ENCODE data around the gene PHACTR3.

Gene PHACTR3

GRCh38 chr20:59599941-59600340 lies 4.4 kb upstream of the PHACTR3 start:
- DNase-seq (ENCODE audit: low spot score) = no peak
- in situ Hi-C loops (cut with MboI; ENCODE audit: low sequenced_read_pairs, unreplicated experiment) = loop anchor here (10.0 kb wide), 1 partner anchor 155 kb away; no protein-coding TSS in a partner anchor
- TF ChIP-seq CTCF (IDR thresholded peaks at IDR 0.05; ENCODE audit: borderline replicate concordance, control extremely low read depth, extremely low read depth, insufficient read depth, missing control alignments) = no peak

DNA sequence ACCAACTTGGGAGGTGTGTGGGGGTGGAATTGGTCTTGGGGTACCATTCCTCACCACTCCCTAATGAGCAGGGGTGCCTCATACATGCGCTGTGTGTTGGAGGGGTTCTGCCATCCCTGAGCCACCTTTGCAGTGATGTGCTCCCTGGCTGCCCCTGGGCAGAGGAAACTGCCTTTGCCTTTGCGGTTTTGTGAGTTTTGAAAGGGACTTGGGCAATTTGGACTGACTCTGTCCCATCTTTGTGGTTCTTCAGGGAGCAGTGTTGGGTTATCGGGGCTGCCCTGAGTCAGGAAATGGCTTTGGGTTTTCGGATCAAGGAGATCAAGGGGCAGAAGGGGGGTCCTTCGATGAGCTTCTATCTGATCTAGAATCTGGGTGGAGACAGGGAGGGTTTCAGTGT lies 3.9 kb upstream of the PHACTR3 start:
- no peak for TF ChIP-seq CTCF (IDR thresholded peaks at IDR 0.05; ENCODE audit: borderline replicate concordance, control extremely low read depth, extremely low read depth, insufficient read depth, missing control alignments)
- in situ Hi-C loops (cut with MboI; ENCODE audit: low sequenced_read_pairs, unreplicated experiment) = no loop called here
- DNase-seq (ENCODE audit: low spot score) = no peak

- DNase-seq (ENCODE audit: low spot score) = no peak
- in situ Hi-C loops (cut with MboI; ENCODE audit: low sequenced_read_pairs, unreplicated experiment) = no loop called here
- TF ChIP-seq CTCF (IDR thresholded peaks at IDR 0.05; ENCODE audit: borderline replicate concordance, control extremely low read depth, extremely low read depth, insufficient read depth, missing control alignments) = no peak
These were observed 1.7 kb upstream of the PHACTR3 start for GRCh38 chr20:59602546-59603080.

DNA sequence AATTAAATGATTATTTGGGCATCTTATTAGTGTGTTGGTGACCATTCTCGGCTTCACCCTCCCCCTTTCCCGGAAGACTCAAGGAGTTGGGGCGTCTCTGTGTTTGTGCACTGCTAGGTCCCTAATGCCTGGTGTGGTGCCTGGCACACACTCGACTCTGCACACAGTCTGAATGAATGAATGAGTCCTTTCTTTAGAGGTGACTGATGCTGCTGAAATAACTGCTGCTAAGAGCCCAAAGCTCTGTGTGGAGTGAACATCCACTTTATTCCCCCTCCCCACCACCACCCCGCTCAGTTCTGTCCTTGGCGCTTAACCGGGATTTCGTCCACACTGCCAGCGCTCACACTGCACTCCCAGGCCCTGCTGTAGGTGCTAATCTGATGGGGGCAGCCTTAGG lies 1.2 kb upstream of the PHACTR3 start:
- no peak for DNase-seq (ENCODE audit: low spot score)
- in situ Hi-C loops (cut with MboI; ENCODE audit: low sequenced_read_pairs, unreplicated experiment) = no loop called here
- TF ChIP-seq CTCF (IDR thresholded peaks at IDR 0.05; ENCODE audit: borderline replicate concordance, control extremely low read depth, extremely low read depth, insufficient read depth, missing control alignments) = no peak

- TF ChIP-seq CTCF (IDR thresholded peaks at IDR 0.05; ENCODE audit: borderline replicate concordance, control extremely low read depth, extremely low read depth, insufficient read depth, missing control alignments) = no peak
- in situ Hi-C loops (cut with MboI; ENCODE audit: low sequenced_read_pairs, unreplicated experiment) = no loop called here
- no peak for DNase-seq (ENCODE audit: low spot score)
These were observed 631 bp downstream of the PHACTR3 start for GRCh38 chr20:59604741-59605600.

GRCh38 chr20:59605601-59606364 lies 1.4 kb downstream of the PHACTR3 start:
- in situ Hi-C loops (cut with MboI; ENCODE audit: low sequenced_read_pairs, unreplicated experiment) = no loop called here
- no peak for TF ChIP-seq CTCF (IDR thresholded peaks at IDR 0.05; ENCODE audit: borderline replicate concordance, control extremely low read depth, extremely low read depth, insufficient read depth, missing control alignments)
- no peak for DNase-seq (ENCODE audit: low spot score)
